Stimulated activated CD4-positive, alpha-beta T cell treated with anti-CD3 and anti-CD28 coated beads, Interleukin-15, amount 100 ng/mL, for 24 hours (primary cell): Measurements from ENCODE around the gene CDH13.
A peak's percentile ranks its signal among the peaks of the same experiment; 100 is the strongest.

Experiments used
- DNase-seq: peaks from one replicate; pipeline ENCODE4 v3.0.0-alpha.2; 2020

The CDH13 gene

DNA sequence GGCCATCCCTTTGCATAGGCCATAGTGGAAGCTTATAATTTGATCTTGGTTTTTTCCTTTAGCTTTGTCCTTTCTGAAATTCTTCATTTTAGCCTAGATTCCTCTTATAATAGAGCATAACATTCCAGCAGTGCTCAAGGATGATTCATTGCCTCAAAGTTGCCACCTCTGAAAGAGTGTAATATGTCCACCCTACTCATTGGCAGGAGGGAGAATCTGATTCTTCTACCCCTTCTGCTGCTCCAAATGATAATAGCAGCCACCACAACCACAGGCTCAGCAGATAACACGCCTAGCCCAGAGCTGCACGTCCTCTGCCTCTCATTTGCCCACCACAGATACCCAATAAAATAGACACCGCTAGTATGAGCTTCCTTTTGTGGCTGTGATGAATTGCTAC lies 843.6 kb downstream of the CDH13 start:
- no peak for DNase-seq

DNA sequence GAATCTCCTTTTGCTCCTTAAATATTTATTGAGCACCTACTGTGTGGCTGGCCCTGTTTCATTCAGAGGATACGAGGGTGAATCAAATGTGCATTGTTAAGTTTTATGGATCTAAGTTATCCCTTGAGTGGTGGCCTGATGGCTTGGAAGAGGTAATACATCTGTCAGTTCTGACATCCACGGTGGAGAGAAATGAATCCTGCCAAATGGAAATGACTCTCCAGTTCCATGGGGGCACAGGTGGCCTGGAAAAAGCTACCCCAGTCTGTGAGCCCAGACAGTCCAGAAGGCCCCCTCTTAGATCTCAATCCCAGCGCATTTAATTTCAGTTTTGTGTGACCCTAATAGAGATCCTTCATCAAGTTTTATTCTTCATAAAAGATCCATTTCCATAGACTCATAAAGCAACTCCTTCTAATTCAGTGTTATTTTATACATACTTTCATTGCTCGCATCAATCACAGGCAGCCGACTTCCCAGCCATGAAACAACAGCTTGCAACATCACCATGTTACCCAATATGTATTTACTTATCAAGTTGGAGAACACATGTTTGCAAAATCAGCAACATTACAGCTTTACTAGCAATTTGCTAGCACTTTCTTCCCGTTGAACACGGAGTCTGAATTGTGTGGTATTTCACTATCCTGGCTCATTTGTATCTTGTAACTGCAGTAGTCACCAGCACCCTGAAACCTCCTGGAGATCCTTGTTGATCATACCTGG lies 846.2 kb downstream of the CDH13 start:
- no peak for DNase-seq

- DNase-seq, result no peak
Observed at GRCh38 chr16:83473926-83474650, 847.3 kb downstream of the CDH13 start.

DNA sequence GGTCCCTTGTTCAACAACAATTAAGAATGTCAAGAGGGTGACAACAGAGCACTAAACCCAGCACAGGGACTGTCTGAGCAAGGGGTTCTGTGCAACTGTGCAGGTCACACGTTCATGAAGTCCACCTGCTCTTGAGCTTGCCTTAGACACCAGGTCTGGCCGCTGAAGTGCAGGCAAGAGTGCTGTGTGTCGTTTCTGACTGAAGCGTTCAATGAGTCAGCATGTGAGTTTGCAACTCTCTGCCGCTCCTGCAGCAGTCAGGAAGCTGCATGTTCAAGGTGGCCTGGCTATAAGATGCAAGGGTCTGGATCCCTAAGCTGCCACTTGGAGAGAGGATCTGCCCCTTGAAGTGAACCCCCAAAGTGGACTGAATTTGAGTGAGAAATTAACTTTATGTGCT lies 848.3 kb downstream of the CDH13 start:
- DNase-seq, result no peak

GRCh38 chr16:83481589-83481988 lies 854.8 kb downstream of the CDH13 start:
- no peak for DNase-seq

DNA sequence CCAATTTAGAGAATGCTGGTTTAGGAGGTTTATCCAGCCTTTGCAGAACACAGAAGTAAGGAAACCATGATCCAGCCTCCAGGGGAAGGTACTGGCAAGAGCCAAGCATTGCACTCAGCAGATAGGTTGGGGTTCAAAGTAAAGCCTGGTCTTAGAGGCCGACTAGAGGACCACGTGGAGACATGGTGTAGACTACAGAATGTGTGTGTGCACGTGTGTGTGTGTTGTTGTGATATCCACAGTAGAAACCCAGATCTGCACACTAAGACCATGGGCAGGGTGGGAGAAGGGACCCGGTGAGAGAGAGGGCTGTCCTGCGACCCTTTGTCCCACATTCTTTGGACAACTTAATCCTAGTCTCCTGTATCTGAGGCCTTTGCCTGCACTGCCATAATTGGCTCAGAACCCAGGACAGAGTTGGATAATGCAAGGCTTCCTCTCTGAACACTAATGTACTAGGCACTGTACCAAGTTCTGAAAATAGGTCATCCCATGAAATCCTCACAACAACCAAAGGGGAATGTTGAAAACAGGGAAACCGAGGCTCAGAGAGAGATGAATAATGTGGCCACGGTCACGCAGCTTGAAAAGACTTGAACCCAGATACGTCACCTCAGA lies 855.9 kb downstream of the CDH13 start:
- no peak for DNase-seq

DNA sequence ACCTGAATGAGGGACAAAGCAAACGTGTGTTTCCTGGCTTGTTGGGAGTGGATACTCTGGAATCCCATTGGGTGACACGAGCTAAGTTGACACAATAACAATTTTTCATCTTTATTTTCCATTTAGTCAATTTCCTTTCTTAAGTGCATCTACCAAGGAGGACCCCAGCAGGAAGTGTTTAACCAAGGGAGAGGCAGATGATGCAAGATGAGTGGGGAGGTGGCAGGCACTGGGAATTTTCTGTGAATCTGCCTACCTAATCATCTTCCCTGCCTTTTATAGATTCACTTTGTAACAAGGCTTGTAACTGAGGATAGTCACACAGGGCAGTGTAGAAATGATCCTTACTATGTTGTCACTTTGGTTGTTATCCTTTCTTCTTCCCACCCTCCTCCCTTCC lies 863.3 kb downstream of the CDH13 start:
- DNase-seq, result no peak

- DNase-seq, result no peak
Observed at GRCh38 chr16:83494459-83494858, 867.7 kb downstream of the CDH13 start.

DNA sequence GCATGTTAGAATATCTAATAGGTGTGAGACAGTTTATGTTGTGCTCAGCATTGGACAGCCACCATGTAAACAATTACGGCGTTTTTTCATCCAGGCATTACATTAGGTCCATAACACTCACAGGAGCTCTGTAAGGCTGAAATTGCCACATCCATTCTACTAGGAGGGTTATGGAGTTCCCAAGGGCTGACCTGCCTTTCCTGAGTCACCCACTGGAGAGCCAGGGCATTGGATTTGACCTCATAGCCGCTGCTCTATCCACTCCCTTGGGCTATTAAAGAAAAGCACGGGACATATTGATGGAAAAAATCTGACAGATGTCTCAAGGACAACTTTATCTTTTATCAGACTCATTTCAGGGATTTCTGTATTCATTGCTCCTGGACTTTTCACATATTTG lies 874.7 kb downstream of the CDH13 start:
- no peak for DNase-seq

DNA sequence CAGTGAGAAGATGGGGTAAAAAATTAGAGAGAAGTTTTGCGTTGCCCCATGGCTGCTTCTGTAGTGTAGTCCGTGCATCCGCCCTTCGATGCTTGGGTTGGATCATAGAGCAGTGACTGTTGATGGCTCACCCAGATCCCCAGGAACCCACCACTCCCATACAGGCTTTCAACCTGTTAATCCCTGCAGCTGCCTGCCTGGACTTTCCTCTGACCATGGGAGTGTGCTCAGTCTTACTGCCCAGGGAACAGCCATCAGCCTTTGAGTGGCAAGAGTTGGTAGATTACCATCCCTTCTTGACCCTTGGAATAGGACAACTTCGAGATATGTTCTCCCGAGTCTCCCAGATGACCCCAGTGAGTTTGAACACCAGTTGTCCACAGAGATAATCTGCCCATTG lies 881.5 kb downstream of the CDH13 start:
- DNase-seq, result no peak

DNA sequence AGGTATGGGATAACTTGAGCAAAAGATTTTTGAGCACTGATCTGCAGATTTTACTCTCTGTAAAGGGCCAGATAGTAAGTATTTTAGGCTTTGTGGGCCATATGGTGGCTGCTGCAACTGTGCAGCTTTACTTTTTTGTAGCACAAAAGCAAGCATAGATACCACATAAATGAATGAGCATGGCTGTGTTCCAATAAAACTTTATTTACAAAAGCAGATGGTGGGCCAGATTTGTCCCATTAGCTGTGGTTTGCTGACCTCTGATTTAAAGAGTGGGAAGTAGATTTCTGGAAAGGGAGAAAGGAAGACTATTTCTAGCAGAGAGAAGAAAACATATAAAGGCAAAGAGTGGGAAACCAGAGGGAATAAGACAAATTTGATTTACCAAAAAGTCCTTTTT lies 882.5 kb downstream of the CDH13 start:
- DNase-seq, result no peak

GRCh38 chr16:83510906-83511305 lies 884.1 kb downstream of the CDH13 start:
- DNase-seq, result no peak

GRCh38 chr16:83513008-83513755 lies 886.4 kb downstream of the CDH13 start:
- DNase-seq, result peak; percentile 26

DNA sequence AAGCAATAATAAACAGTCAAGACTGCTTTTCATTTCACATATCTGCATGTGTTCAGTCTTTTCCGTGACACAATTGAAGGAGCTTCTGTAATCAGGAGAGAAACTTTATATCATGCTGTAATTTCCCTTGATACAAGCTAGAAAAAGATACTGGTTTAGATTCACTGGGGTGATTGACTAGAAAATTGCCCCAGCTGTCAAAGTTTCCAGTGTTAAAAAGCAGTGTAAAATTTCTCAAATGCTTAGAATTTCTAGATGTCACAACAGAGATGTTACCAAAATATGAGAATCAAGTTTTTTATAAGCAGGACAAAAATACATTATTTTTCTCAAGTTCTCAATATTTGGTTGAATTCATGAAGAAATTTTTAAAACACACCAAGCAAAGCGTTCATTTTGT lies 888.6 kb downstream of the CDH13 start:
- DNase-seq, result no peak

- no peak for DNase-seq
Observed at GRCh38 chr16:83516931-83517330, 890.2 kb downstream of the CDH13 start.

GRCh38 chr16:83517398-83517797 lies 890.6 kb downstream of the CDH13 start:
- no peak for DNase-seq

DNA sequence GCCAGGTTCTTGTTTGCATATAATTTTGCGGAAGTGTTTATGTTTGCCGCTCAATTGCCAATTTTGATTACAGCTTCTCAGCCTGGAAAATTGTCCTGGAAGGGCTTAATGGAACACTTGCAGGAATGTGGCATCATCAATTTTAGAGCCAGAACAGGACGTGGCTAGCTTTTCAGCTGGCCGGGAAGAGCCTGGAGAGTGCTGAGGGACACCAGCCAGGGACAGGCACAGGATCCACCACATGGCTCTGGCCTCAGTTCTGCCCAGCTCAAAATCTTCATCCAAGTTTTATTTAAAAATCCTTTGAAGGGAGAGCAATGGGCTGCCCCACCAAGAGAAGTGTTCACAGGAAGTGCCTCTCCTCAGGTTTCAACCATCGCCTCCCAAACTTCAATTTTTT lies 893.8 kb downstream of the CDH13 start:
- DNase-seq, result no peak

DNA sequence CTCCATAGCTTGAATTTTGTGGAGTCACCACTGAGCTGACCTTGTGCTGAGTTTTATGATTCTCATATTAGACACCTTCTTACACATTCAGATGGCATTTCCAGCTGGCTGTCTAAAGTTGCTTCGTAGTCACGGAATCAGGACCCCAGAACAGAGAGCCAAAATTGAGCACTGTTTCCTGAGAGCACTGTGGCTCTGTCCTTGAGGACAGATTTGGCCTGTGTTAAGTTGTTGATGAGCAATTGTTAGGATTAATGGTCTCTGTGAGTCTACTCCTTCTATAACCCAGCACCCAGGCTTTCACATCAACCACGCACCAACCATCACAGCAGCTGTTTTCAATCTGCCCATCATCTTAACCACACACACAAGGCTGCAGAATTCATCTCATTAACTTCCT lies 903.5 kb downstream of the CDH13 start:
- no peak for DNase-seq

DNA sequence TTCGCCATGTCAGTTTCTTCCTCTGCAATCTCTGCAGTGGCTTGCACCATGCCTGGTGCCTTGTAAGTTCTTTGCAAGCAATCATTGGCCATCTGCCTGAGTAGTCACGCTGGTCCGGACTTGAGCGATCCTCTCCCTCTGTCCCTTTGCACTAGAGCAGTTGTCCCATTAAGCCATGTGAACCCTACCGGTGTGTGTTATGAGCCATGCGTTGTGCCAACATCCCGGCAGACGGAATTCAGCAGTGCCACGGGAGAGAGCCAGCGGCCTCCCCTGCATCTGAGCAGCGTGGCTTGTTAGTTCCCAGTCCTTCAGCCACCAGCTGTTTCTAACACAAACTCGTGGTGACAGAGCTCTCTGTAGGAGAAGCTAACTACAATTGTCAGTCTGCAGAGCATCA lies 905.9 kb downstream of the CDH13 start:
- no peak for DNase-seq

GRCh38 chr16:83533193-83533592 lies 906.4 kb downstream of the CDH13 start:
- DNase-seq, result peak; percentile 3

GRCh38 chr16:83538707-83539106 lies 911.9 kb downstream of the CDH13 start:
- no peak for DNase-seq

- DNase-seq, result no peak
Observed at GRCh38 chr16:83539736-83540490, 913.1 kb downstream of the CDH13 start.

DNA sequence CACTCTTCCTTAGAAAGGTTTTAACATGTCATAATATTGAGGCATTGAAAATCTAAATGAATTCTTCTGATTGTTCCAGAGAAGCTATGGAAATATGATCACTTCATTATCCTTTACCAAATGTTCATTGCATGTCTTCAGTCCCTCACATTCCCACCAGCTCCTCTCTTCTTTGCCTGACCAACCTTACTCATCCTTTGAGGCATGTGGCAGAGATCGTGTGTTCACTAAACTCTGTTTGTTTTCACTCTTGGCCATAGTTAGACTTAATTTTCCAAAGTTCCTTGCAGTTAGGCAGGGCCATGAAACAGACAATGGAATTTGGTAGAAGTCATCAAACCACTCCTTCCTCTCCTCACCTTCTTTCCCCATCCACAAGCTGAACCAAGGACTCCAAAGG lies 914.5 kb downstream of the CDH13 start:
- DNase-seq, result no peak
